Stimulated activated effector memory CD8-positive, alpha-beta T cell treated with anti-CD3 and anti-CD28 coated beads, Interleukin-12 subunit alpha, Interleukin-12 subunit beta, amount 100 ng/mL, for 72 hours (primary cell): ENCODE measurements around the gene DDX50.

ENCODE experiments used
- ATAC-seq: fragments of 150-1000 bp; cut with Tn5 transposase; 2 replicates; pipeline ENCODE4 v1.10.0; 2021
- DNase-seq, 2 donors: peaks; one replicate each; pipeline ENCODE4 v3.0.0; 2021 to 2022; ENCODE audit warnings: low spot score in 2 of 2
- H3K27ac Mint-ChIP-seq: one replicate; pipeline ENCODE4 v1.8.0; 2022; ENCODE audit warnings: mild to moderate bottlenecking, mixed read lengths
- H3K36me3 Mint-ChIP-seq: one replicate; pipeline ENCODE4 v1.8.0; 2022; ENCODE audit warnings: mild to moderate bottlenecking, mixed read lengths
- H3K4me1 Mint-ChIP-seq: one replicate; pipeline ENCODE4 v1.8.0; 2022; ENCODE audit warnings: mixed read lengths
- H3K4me3 Mint-ChIP-seq: one replicate; pipeline ENCODE4 v1.8.0; 2022; ENCODE audit warnings: mild to moderate bottlenecking, mixed read lengths
- H3K9me3 Mint-ChIP-seq: one replicate; pipeline ENCODE4 v1.8.0; 2022; ENCODE audit warnings: mixed read lengths

DDX50 gene

DNA sequence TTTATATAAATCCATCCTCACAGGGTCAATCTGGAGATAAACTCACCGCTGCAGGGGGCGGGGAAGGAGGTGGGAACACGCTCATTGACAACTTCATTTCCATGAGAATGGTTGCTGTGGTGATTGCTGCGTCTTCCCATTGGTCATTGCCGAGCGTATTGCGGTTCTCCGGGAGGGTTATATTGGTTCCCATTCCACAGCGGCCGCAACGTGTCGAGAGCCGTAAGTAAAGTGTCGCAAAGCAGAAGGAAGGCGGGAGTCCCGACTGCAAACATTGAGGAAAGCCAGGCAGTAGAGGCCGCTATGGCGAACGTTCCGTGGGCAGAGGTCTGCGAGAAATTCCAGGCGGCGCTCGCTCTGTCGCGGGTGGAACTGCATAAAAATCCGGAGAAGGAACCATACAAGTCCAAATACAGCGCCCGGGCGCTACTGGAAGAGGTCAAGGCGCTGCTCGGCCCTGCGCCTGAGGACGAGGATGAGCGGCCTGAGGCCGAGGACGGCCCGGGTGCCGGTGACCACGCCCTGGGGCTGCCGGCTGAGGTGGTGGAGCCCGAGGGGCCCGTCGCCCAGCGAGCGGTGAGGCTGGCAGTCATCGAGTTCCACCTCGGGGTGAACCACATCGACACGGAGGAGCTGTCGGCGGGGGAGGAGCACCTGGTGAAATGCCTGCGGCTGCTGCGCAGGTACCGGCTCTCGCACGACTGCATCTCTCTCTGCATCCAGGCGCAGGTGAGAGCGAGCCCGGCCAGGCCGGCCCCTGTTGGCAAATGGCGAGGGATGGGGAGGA, 87.6 kb downstream of the DDX50 start, which contains the start of gene KIFBP:
TSS of gene KIFBP (plus strand) at position 274 of the 787 bp plus-strand sequence. CDS start at position 304, 30 bp downstream.
- H3K4me1 Mint-ChIP-seq: peaks cover 52% of the 10 kb centered on the region
- peak within 1 kb of the TSS; percentile 91 for H3K4me3 Mint-ChIP-seq

DNA sequence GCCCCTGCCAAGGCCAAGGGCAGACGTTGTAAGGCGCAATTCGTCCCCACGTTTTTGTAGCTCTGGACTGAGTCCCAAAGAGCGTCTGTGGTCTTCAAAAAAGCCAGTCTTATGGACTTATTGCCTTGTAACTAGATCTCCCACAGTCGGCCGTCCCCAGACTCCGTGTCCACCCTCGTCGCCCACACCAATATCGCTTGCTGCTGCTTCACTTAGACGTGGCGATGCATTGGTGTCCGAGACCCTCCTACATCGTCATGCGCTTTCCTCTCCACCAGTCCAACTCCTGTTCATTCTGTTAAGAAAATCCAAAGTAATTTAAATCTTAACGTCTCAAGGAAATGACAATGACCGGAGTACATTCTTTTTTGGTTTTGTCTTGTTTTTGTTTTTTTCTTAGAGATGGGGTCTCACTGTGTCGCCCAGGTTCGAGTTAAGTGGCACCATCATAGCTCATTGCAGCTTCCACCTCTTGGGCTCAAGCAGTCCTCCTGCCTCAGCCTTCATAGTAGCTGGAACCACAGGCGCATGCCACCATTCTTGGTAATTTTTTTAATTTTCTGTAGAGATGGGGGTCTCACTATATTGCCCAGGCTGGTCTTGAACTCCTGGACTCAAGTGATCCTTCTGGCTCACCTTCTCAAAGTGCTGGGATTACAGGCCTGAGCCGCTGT, 88.3 kb downstream of the DDX50 start:
- Mint-ChIP-seq H3K4me1 (peaks cover 52% of the 10 kb centered on the region), H3K27ac (peak overlapping the region; percentile 94), H3K9me3 (no peaks in the 10 kb centered on the region), H3K4me3 (peak overlapping the region; percentile 91), H3K36me3 (peaks cover 48% of the 10 kb centered on the region)
- DNase-seq (no peak), ATAC-seq (no peak)

More for the DNA sequence above, 87.6 kb downstream of the DDX50 start, which contains the start of gene KIFBP:
- Mint-ChIP-seq H3K27ac (peak within 1 kb of the TSS; percentile 94), H3K36me3 (peaks cover 55% of the 10 kb centered on the region), H3K9me3 (no peaks in the 10 kb centered on the region)
- peak; percentile 90 for ATAC-seq
- peak; percentile 59 to 88 for DNase-seq

DNA sequence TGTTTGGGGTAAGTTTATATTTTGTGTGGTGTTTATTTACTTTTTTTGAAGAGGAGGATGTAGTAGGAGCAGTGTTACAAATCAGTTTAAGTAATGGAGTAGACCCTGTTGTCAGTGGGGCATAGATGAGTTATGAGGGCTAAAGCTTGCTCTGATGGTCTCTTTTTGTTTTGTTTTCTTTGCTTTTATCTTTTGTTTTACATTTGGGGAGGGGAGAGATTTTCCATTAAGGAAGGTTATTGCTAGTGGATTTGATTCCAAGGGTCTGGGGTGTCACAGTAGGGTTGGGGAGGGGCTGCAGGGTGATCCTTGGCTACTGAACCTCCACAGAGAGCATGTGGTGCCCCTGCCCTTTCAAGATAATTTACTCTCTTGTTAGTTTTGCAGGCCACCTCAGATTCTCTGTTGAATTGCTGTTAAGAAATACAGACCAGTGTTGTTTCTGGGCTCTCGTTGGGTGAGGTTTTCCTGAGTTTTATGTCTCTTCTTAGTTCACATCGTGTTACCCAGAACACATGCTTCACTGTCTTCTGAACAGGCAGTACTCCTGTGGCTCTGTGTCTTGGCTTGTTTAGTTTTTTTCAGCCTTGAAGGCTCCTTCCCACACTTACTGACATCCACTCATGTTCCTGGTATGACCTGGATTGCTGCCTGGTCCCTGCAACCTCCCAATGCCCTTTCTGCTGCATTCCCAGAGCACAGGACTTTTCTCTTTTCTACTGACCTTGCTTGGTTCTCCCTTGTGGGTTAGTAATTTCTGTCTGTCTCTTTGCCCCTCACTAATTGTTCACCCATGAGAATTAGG, 91.7 kb downstream of the DDX50 start:
- H3K4me3 Mint-ChIP-seq: peak overlapping the region; percentile 0
- DNase-seq (peak in 1 of 2 donors; percentile 45), ATAC-seq (no peak)
- H3K4me1 Mint-ChIP-seq: peaks cover 57% of the 10 kb centered on the region
- no peaks in the 10 kb centered on the region for H3K9me3 Mint-ChIP-seq
- H3K36me3 Mint-ChIP-seq: peaks cover 18% of the 10 kb centered on the region
- H3K27ac Mint-ChIP-seq: peak overlapping the region; percentile 30
